Breast epithelium (tissue), 3 donors: Measurements from ENCODE around the gene MINDY4.

Experiments
- CTCF ChIP-seq, 3 donors: fragments of 450-650 bp; IDR thresholded peaks; one replicate each; pipeline ENCODE4 v1.5.1; 2016 to 2017; ENCODE audit warnings: antibody characterized with exemption in 3 of 3, mild to moderate bottlenecking in 3 of 3, moderate library complexity in 3 of 3
- POLR2A ChIP-seq: fragments of 450-650 bp; IDR thresholded peaks from one replicate; pipeline ENCODE4 v1.6.1; 2016; ENCODE audit warnings: antibody characterized with exemption, mild to moderate bottlenecking, moderate library complexity
- POLR2AphosphoS5 ChIP-seq, 3 donors: sonication (generic); formaldehyde crosslinking; IDR thresholded peaks; one replicate each; pipeline ENCODE4 v1.6.1; 2017; ENCODE audit warnings: antibody characterized with exemption in 3 of 3

GRCh38 chr7:30722671-30723070 lies 48.5 kb upstream of the MINDY4 start:
- TF ChIP-seq CTCF (IDR thresholded peaks at IDR 0.05) = no peak
- no peak for TF ChIP-seq POLR2A
- TF ChIP-seq POLR2AphosphoS5 (IDR thresholded peaks at IDR 0.05) = no peak
